Activated CD4-positive, alpha-beta memory T cell treated with anti-CD3 and anti-CD28 coated beads for 36 hours (primary cell): ENCODE measurements around the gene PLPP6. TPM values are rescaled to one million over a fixed set of nuclear protein-coding genes. Genes with fewer than 3 reads are reported as not detected.
"Not testable (repeated sequence)": the region's sequence is repeated elsewhere in the genome, so short reads cannot be mapped to it uniquely, and the experiment has no call there.

Experiments
- CTCF ChIA-PET: fragments of 350-600 bp; sonication (Branson Sonifier 250); formaldehyde crosslinking; loops from one replicate; lab custom pipeline; 2021; ENCODE audit warnings: antibody characterized with exemption, inconsistent platforms; lab: Charles Lee
- POLR2A ChIA-PET: fragments of 350-600 bp; sonication (Branson Sonifier 250); formaldehyde crosslinking; loops from one replicate; lab custom pipeline; 2021; ENCODE audit warnings: antibody characterized with exemption; lab: Charles Lee
- DNase-seq: peaks from one replicate; pipeline ENCODE4 v3.0.0-alpha.2; 2020
- H3K27ac Mint-ChIP-seq: one replicate; pipeline ENCODE4 v1.8.0; 2021; ENCODE audit warnings: mixed read lengths
- H3K27me3 Mint-ChIP-seq: one replicate; pipeline ENCODE4 v1.8.0; 2021; ENCODE audit warnings: mixed read lengths
- H3K36me3 Mint-ChIP-seq: one replicate; pipeline ENCODE4 v1.8.0; 2021; ENCODE audit warnings: mixed read lengths
- H3K4me1 Mint-ChIP-seq: one replicate; pipeline ENCODE4 v1.8.0; 2021; ENCODE audit warnings: low read depth, mixed read lengths
- H3K4me3 Mint-ChIP-seq: one replicate; pipeline ENCODE4 v1.8.0; 2021; ENCODE audit warnings: mild to moderate bottlenecking, mixed read lengths
- H3K9me3 Mint-ChIP-seq: one replicate; pipeline ENCODE4 v1.8.0; 2021; ENCODE audit warnings: mixed read lengths
- intact Hi-C: fragments of 100-400 bp; cut with micrococcal nuclease; formaldehyde crosslinking; loops from one replicate; pipeline ENCODE4 v1.15.1; 2023
- total RNA-seq, 2 experiments: library from RNA; stranded (reverse); gene quantifications; one replicate each; pipeline ENCODE4 v1.2.3, GENCODE V29; 2021

Gene PLPP6
- total RNA-seq, 2 experiments from 2014 or later, result 4.4 to 4.6 TPM

- Mint-ChIP-seq H3K27me3 (no peaks in the 10 kb centered on the region), H3K9me3 (no peaks in the 10 kb centered on the region), H3K27ac (no peak overlapping the region), H3K4me1 (no peaks in the 10 kb centered on the region), H3K36me3 (no peaks in the 10 kb centered on the region), H3K4me3 (no peak overlapping the region)
- ChIA-PET CTCF (interaction anchor here (0.6 to 2.2 kb wide), 7 partner anchors 17 to 324 kb away, joined by 3 to 19 read pairs (median 3); no protein-coding TSS in a partner anchor), POLR2A (no interaction called here)
- intact Hi-C loops, result no loop called here
- no peak for DNase-seq
Measured at GRCh38 chr9:4639420-4639819, 22.7 kb upstream of the PLPP6 start.

GRCh38 chr9:4640027-4640426 lies 22.1 kb upstream of the PLPP6 start:
- Mint-ChIP-seq H3K4me1 (no peaks in the 10 kb centered on the region), H3K27ac (no peak overlapping the region), H3K27me3 (no peaks in the 10 kb centered on the region), H3K9me3 (no peaks in the 10 kb centered on the region), H3K36me3 (no peaks in the 10 kb centered on the region), H3K4me3 (no peak overlapping the region)
- ChIA-PET CTCF (interaction anchor here (0.6 to 2.2 kb wide), 11 partner anchors 13 to 325 kb away, joined by 3 to 19 read pairs (median 4); no protein-coding TSS in a partner anchor), POLR2A (no interaction called here)
- intact Hi-C loops, result loop anchor here (1.0 to 2.0 kb wide), 3 partner anchors 35 to 325 kb away; no protein-coding TSS in a partner anchor
- peak; percentile 61 for DNase-seq

GRCh38 chr9:4642351-4642750 lies 19.7 kb upstream of the PLPP6 start:
- H3K36me3 Mint-ChIP-seq, result no peaks in the 10 kb centered on the region
- no peaks in the 10 kb centered on the region for H3K4me1 Mint-ChIP-seq
- ChIA-PET POLR2A (no interaction called here), CTCF (interaction anchor here (1.8 kb wide), 1 partner anchor 38 kb away, joined by 5 read pairs; no protein-coding TSS in a partner anchor)
- H3K4me3 Mint-ChIP-seq, result no peak overlapping the region
- no peak for DNase-seq
- no peaks in the 10 kb centered on the region for H3K9me3 Mint-ChIP-seq
- intact Hi-C loops, result no loop called here
- no peak overlapping the region for H3K27ac Mint-ChIP-seq
- no peaks in the 10 kb centered on the region for H3K27me3 Mint-ChIP-seq

- DNase-seq, result no peak
- H3K9me3 Mint-ChIP-seq, result no peaks in the 10 kb centered on the region
- ChIA-PET POLR2A (no interaction called here), CTCF (no interaction called here)
- H3K27ac Mint-ChIP-seq, result no peak overlapping the region
- H3K27me3 Mint-ChIP-seq, result no peaks in the 10 kb centered on the region
- no peak overlapping the region for H3K4me3 Mint-ChIP-seq
- no peaks in the 10 kb centered on the region for H3K36me3 Mint-ChIP-seq
- no peaks in the 10 kb centered on the region for H3K4me1 Mint-ChIP-seq
- intact Hi-C loops, result no loop called here
Measured at GRCh38 chr9:4654084-4654483, 8.0 kb upstream of the PLPP6 start.

GRCh38 chr9:4654538-4654937 lies 7.6 kb upstream of the PLPP6 start:
- ChIA-PET CTCF (no interaction called here), POLR2A (no interaction called here)
- Mint-ChIP-seq H3K4me1 (no peaks in the 10 kb centered on the region), H3K27me3 (no peaks in the 10 kb centered on the region), H3K27ac (no peak overlapping the region), H3K9me3 (no peaks in the 10 kb centered on the region), H3K4me3 (no peak overlapping the region), H3K36me3 (no peaks in the 10 kb centered on the region)
- intact Hi-C loops, result no loop called here
- DNase-seq, result no peak

GRCh38 chr9:4656196-4656595 lies 5.9 kb upstream of the PLPP6 start:
- POLR2A ChIA-PET, result not testable (repeated sequence)

GRCh38 chr9:4656621-4657020 lies 5.5 kb upstream of the PLPP6 start:
- Mint-ChIP-seq H3K27me3 (no peaks in the 10 kb centered on the region), H3K4me3 (no peak overlapping the region), H3K36me3 (no peaks in the 10 kb centered on the region), H3K27ac (no peak overlapping the region), H3K9me3 (no peaks in the 10 kb centered on the region), H3K4me1 (peaks cover 4% of the 10 kb centered on the region)
- no peak for DNase-seq
- CTCF ChIA-PET, result no interaction called here
- POLR2A ChIA-PET, result no interaction called here
- intact Hi-C loops, result no loop called here

More at GRCh38 chr9:4656196-4656595, 5.9 kb upstream of the PLPP6 start:
- H3K27me3 Mint-ChIP-seq, H3K27ac Mint-ChIP-seq, CTCF ChIA-PET, H3K36me3 Mint-ChIP-seq, H3K4me1 Mint-ChIP-seq, DNase-seq, intact Hi-C loops, H3K9me3 Mint-ChIP-seq, H3K4me3 Mint-ChIP-seq: not testable (repeated sequence)

GRCh38 chr9:4657426-4658159 lies 4.5 kb upstream of the PLPP6 start:
- no peak for DNase-seq
- ChIA-PET POLR2A (no interaction called here), CTCF (no interaction called here)
- H3K4me3 Mint-ChIP-seq, result no peak overlapping the region
- intact Hi-C loops, result no loop called here
- H3K9me3 Mint-ChIP-seq, result no peaks in the 10 kb centered on the region
- peaks cover 9% of the 10 kb centered on the region for H3K4me1 Mint-ChIP-seq
- no peaks in the 10 kb centered on the region for H3K36me3 Mint-ChIP-seq
- H3K27me3 Mint-ChIP-seq, result no peaks in the 10 kb centered on the region
- no peak overlapping the region for H3K27ac Mint-ChIP-seq

- not testable (repeated sequence) for H3K9me3 Mint-ChIP-seq, H3K27ac Mint-ChIP-seq, H3K27me3 Mint-ChIP-seq, H3K4me3 Mint-ChIP-seq, DNase-seq, H3K36me3 Mint-ChIP-seq
- POLR2A ChIA-PET, result interaction anchor here (0.6 kb wide), 1 partner anchor 43 kb away, joined by 4 read pairs; no protein-coding TSS in a partner anchor
- CTCF ChIA-PET, result interaction anchor here (0.6 to 1.6 kb wide), 2 partner anchors 9 to 99 kb away, joined by 3 to 4 read pairs; no protein-coding TSS in a partner anchor
- intact Hi-C loops, result loop anchor here (10.0 kb wide), 1 partner anchor 174 kb away; no protein-coding TSS in a partner anchor
- peaks cover 38% of the 10 kb centered on the region for H3K4me1 Mint-ChIP-seq
Measured at GRCh38 chr9:4660665-4661064, 1.4 kb upstream of the PLPP6 start.

GRCh38 chr9:4661165-4661564 lies 929 bp upstream of the PLPP6 start:
- H3K4me1 Mint-ChIP-seq, result peaks cover 43% of the 10 kb centered on the region
- DNase-seq, result no peak
- no peaks in the 10 kb centered on the region for H3K27me3 Mint-ChIP-seq
- H3K4me3 Mint-ChIP-seq, result peak overlapping the region; percentile 91
- intact Hi-C loops, result loop anchor here (10.0 kb wide), 1 partner anchor 174 kb away; no protein-coding TSS in a partner anchor
- no peaks in the 10 kb centered on the region for H3K9me3 Mint-ChIP-seq
- no peaks in the 10 kb centered on the region for H3K36me3 Mint-ChIP-seq
- ChIA-PET CTCF (interaction anchor here (0.6 to 1.8 kb wide), 3 partner anchors 9 to 98 kb away, joined by 3 to 7 read pairs (median 4); partner anchors contain the start of gene CDC37L1), POLR2A (interaction anchor here (0.6 kb wide), 1 partner anchor 44 kb away, joined by 4 read pairs; no protein-coding TSS in a partner anchor)
- H3K27ac Mint-ChIP-seq, result no peak overlapping the region

- no peaks in the 10 kb centered on the region for H3K36me3 Mint-ChIP-seq
- DNase-seq, result no peak
- CTCF ChIA-PET, result interaction anchor here (1.2 to 1.8 kb wide), 7 partner anchors 13 to 98 kb away, joined by 3 to 7 read pairs (median 5); partner anchors contain the start of gene CDC37L1
- no peaks in the 10 kb centered on the region for H3K27me3 Mint-ChIP-seq
- POLR2A ChIA-PET, result no interaction called here
- peak overlapping the region; percentile 80 for H3K27ac Mint-ChIP-seq
- peak overlapping the region; percentile 91 for H3K4me3 Mint-ChIP-seq
- intact Hi-C loops, result loop anchor here (1.0 to 10.0 kb wide), 3 partner anchors 18 to 173 kb away; partner anchors contain the start of genes AK3 and CDC37L1
- H3K4me1 Mint-ChIP-seq, result peaks cover 47% of the 10 kb centered on the region
- no peaks in the 10 kb centered on the region for H3K9me3 Mint-ChIP-seq
Measured at GRCh38 chr9:4661611-4662010, 483 bp upstream of the PLPP6 start.
